H9 (cell line): ENCODE data around the gene TULP3. TPM values are rescaled to one million over a fixed set of nuclear protein-coding genes. Genes with fewer than 3 reads are reported as not detected.

Experiments used
- DNase-seq: peaks from one replicate; pipeline ENCODE4 v3.0.0-alpha.2; 2017
- H2AFZ ChIP-seq: one replicate; pipeline ENCODE4 v1.6.1; 2013; ENCODE audit warnings: mild to moderate bottlenecking, low read length, control low read depth, moderate library complexity
- H2AK5ac ChIP-seq: 2 replicates; pipeline ENCODE4 v1.6.1; 2013; ENCODE audit warnings: low read length, control low read depth, mixed read lengths; ENCODE audit not compliant: insufficient read length
- H2BK120ac ChIP-seq: one replicate; pipeline ENCODE4 v1.6.1; 2013; ENCODE audit warnings: low read depth, mild to moderate bottlenecking, low read length, control low read depth, inconsistent platforms; ENCODE audit not compliant: poor library complexity, severe bottlenecking
- H2BK12ac ChIP-seq: 2 replicates; pipeline ENCODE4 v1.6.1; 2013; ENCODE audit warnings: low read length, control low read depth, mixed read lengths, low read depth; ENCODE audit not compliant: insufficient read length
- H2BK15ac ChIP-seq: 2 replicates; pipeline ENCODE4 v1.6.1; 2013; ENCODE audit warnings: low read depth, low read length, control low read depth
- H2BK20ac ChIP-seq: one replicate; pipeline ENCODE4 v1.6.1; 2013; ENCODE audit warnings: low read depth, mild to moderate bottlenecking, low read length, control low read depth, inconsistent platforms; ENCODE audit not compliant: poor library complexity, severe bottlenecking
- H2BK5ac ChIP-seq: 2 replicates; pipeline ENCODE4 v1.6.1; 2013; ENCODE audit warnings: low read length, control low read depth, mixed read lengths; ENCODE audit not compliant: insufficient read length
- H3K14ac ChIP-seq: 2 replicates; pipeline ENCODE4 v1.6.1; 2013; ENCODE audit warnings: low read length, control low read depth; ENCODE audit not compliant: insufficient read depth
- H3K18ac ChIP-seq: 2 replicates; pipeline ENCODE4 v1.6.1; 2013; ENCODE audit warnings: low read depth, mild to moderate bottlenecking, mixed read lengths, low read length, control low read depth; ENCODE audit not compliant: insufficient read length
- H3K23ac ChIP-seq: 2 replicates; pipeline ENCODE4 v1.6.1; 2013; ENCODE audit warnings: low read length, control low read depth, mixed read lengths, low read depth; ENCODE audit not compliant: insufficient read length
- H3K23me2 ChIP-seq: 2 replicates; pipeline ENCODE4 v1.6.1; 2013; ENCODE audit warnings: low read depth, mild to moderate bottlenecking, mixed read lengths, low read length, control low read depth; ENCODE audit not compliant: insufficient read length, poor library complexity, severe bottlenecking
- H3K27ac ChIP-seq: 2 replicates; pipeline ENCODE4 v1.5.1; 2013; ENCODE audit warnings: low read length, control low read depth, mixed read lengths, low read depth; ENCODE audit not compliant: insufficient read length
- H3K27me3 ChIP-seq: 2 replicates; pipeline ENCODE4 v1.6.1; 2013; ENCODE audit warnings: low read length, control low read depth, inconsistent platforms; ENCODE audit not compliant: insufficient read depth
- H3K4ac ChIP-seq: 2 replicates; pipeline ENCODE4 v1.6.1; 2013; ENCODE audit warnings: low read depth, mild to moderate bottlenecking, control low read depth, inconsistent platforms, low read length, moderate library complexity
- H3K4me1 ChIP-seq: 2 replicates; pipeline ENCODE4 v1.6.1; 2013; ENCODE audit warnings: low read length, control low read depth, inconsistent platforms; ENCODE audit not compliant: insufficient read depth
- H3K4me2 ChIP-seq: 2 replicates; pipeline ENCODE4 v1.6.1; 2013; ENCODE audit warnings: low read length, control low read depth, mixed read lengths; ENCODE audit not compliant: insufficient read length, insufficient read depth
- H3K56ac ChIP-seq: 2 replicates; pipeline ENCODE4 v1.6.1; 2013; ENCODE audit warnings: low read depth, mild to moderate bottlenecking, mixed read lengths, low read length, control low read depth; ENCODE audit not compliant: insufficient read length
- H3K79me1 ChIP-seq: 2 replicates; pipeline ENCODE4 v1.6.1; 2013; ENCODE audit warnings: low read depth, mild to moderate bottlenecking, moderate library complexity, low read length, control low read depth, inconsistent platforms; ENCODE audit not compliant: insufficient read depth, poor library complexity, severe bottlenecking
- H3K79me2 ChIP-seq: 2 replicates; pipeline ENCODE4 v1.6.1; 2013; ENCODE audit warnings: low read length, control low read depth, inconsistent platforms; ENCODE audit not compliant: insufficient read depth
- H3K9ac ChIP-seq: 2 replicates; pipeline ENCODE4 v1.6.1; 2013; ENCODE audit warnings: low read length, control low read depth, mixed read lengths; ENCODE audit not compliant: insufficient read length; ENCODE audit errors: extremely low read depth
- H3K9me3 ChIP-seq: one replicate; pipeline ENCODE4 v1.6.1; 2013; ENCODE audit warnings: low read depth, low read length, inconsistent platforms; ENCODE audit not compliant: control insufficient read depth
- H3T11ph ChIP-seq: one replicate; pipeline ENCODE4 v1.6.1; 2013; ENCODE audit warnings: mild to moderate bottlenecking, low read length, control low read depth, inconsistent platforms
- H4K20me1 ChIP-seq: one replicate; pipeline ENCODE4 v1.6.1; 2013; ENCODE audit not compliant: control insufficient read depth, insufficient read length, insufficient read depth
- H4K5ac ChIP-seq: 2 replicates; pipeline ENCODE4 v1.6.1; 2013; ENCODE audit warnings: low read depth, mild to moderate bottlenecking, mixed read lengths, low read length, control low read depth; ENCODE audit not compliant: insufficient read length
- H4K8ac ChIP-seq: replicated peaks from 2 replicates; pipeline ENCODE4 v1.6.1; 2013; ENCODE audit warnings: low read length, control low read depth, mixed read lengths, low read depth; ENCODE audit not compliant: insufficient read length
- H4K91ac ChIP-seq: 2 replicates; pipeline ENCODE4 v1.6.1; 2013; ENCODE audit warnings: low read depth, mild to moderate bottlenecking, moderate library complexity, mixed read lengths, low read length, control low read depth; ENCODE audit not compliant: insufficient read length
- H3K27ac Mint-ChIP-seq, 3 experiments: 2 replicates in 2 of 3; 3 replicates in 1 of 3; pipeline ENCODE4 v1.8.0; 2020 to 2021; ENCODE audit warnings: mixed read lengths in 3 of 3, mild to moderate bottlenecking in 1 of 3, moderate library complexity in 1 of 3
- H3K27me3 Mint-ChIP-seq: 2 replicates; pipeline ENCODE4 v1.8.0; 2021; ENCODE audit warnings: low read depth, mild to moderate bottlenecking, moderate library complexity, mixed read lengths
- H3K36me3 Mint-ChIP-seq, 3 experiments: 2 replicates in 2 of 3; 3 replicates in 1 of 3; pipeline ENCODE4 v1.8.0; 2020 to 2021; ENCODE audit warnings: low read depth in 3 of 3, mixed read lengths in 3 of 3; ENCODE audit not compliant: insufficient read depth in 1 of 3
- H3K4me1 Mint-ChIP-seq, 2 experiments: 2 replicates each; pipeline ENCODE4 v1.8.0; 2020; ENCODE audit warnings: mixed read lengths in 2 of 2
- H3K4me3 Mint-ChIP-seq, 2 experiments: 2 replicates in 1 of 2; 3 replicates in 1 of 2; pipeline ENCODE4 v1.8.0; 2020 to 2021; ENCODE audit warnings: mild to moderate bottlenecking in 2 of 2, mixed read lengths in 2 of 2, moderate library complexity in 1 of 2
- H3K9me3 Mint-ChIP-seq, 2 experiments: 2 replicates in 1 of 2; 3 replicates in 1 of 2; pipeline ENCODE4 v1.8.0; 2020; ENCODE audit warnings: mild to moderate bottlenecking in 2 of 2, mixed read lengths in 2 of 2, moderate library complexity in 1 of 2
- WGBS: extraction: QIAGEN DNeasy Blood & Tissue Kit; methylation state at CpG from one replicate; pipeline ENCODE4 v1.1.7; 2013; ENCODE audit warnings: missing lambda C conversion rate, low lambda C conversion rate, mixed read lengths; ENCODE audit not compliant: insufficient read length; ENCODE audit errors: extremely low coverage; 5-methylcytosine and 5-hydroxymethylcytosine counted together
- total RNA-seq: library from RNA; stranded (reverse); gene quantifications from 2 replicates; pipeline ENCODE4 v1.2.1, GENCODE V29; 2021
- TF ChIP-seq, protein P1 (sequence below): fragments of 200-600 bp; sonication (generic); conservative IDR thresholded peaks from 3 replicates; pipeline ENCODE4 v1.8.0; 2021; ENCODE audit warnings: antibody characterized with exemption, mild to moderate bottlenecking

TULP3 gene
- total RNA-seq, 1 experiment from 2014 or later: 22.3 TPM

DNA sequence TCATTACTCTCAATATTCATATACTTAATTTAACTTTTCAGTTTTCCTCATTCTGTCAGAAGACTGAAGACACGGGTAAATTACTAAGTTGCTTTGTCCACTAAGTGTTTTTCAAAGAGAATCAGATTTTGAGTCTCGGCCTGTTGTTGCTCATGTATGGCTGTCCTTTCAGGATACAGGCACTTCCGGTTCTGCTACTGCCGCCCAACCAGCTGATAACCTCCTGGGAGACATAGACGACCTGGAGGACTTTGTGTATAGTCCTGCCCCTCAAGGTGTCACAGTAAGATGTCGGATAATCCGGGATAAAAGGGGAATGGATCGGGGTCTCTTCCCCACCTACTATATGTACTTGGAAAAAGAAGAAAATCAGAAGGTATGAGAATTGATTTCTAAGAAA is 40.2 kb downstream of the TULP3 start:
- Histone ChIP-seq H3K27ac (no peak overlapping the region), H3K79me1 (no peaks in the 10 kb centered on the region), H4K8ac (no peak overlapping the region), H3K23ac (no peak overlapping the region), H2BK120ac (no peak overlapping the region), H2BK12ac (no peak overlapping the region), H3K27me3 (no peaks in the 10 kb centered on the region), H2BK15ac (no peak overlapping the region), H2BK5ac (no peak overlapping the region), H3K9ac (no peak overlapping the region), H3T11ph (no peak overlapping the region), H4K91ac (no peak overlapping the region), H3K4ac (no peak overlapping the region), H3K56ac (no peak overlapping the region), H3K4me2 (no peak overlapping the region), H3K4me1 (no peaks in the 10 kb centered on the region), H3K23me2 (no peaks in the 10 kb centered on the region), H4K5ac (no peak overlapping the region), H4K20me1 (no peaks in the 10 kb centered on the region), H2AFZ (no peak overlapping the region), H2AK5ac (no peak overlapping the region), H2BK20ac (no peak overlapping the region), H3K9me3 (no peaks in the 10 kb centered on the region), H3K79me2 (no peaks in the 10 kb centered on the region), H3K14ac (no peak overlapping the region), H3K18ac (no peak overlapping the region)
- Mint-ChIP-seq H3K27ac (no peak overlapping the region), H3K4me1 (no peaks in the 10 kb centered on the region), H3K27me3 (no peaks in the 10 kb centered on the region), H3K4me3 (peak overlapping the region in 1 of 2 experiments; percentile 20; a peak in 1 of 5 replicates), H3K36me3 (peaks cover 3 to 42% (median 39%) of the 10 kb centered on the region in 3 experiments), H3K9me3 (no peaks in the 10 kb centered on the region)
- TF ChIP-seq, protein P1, sequence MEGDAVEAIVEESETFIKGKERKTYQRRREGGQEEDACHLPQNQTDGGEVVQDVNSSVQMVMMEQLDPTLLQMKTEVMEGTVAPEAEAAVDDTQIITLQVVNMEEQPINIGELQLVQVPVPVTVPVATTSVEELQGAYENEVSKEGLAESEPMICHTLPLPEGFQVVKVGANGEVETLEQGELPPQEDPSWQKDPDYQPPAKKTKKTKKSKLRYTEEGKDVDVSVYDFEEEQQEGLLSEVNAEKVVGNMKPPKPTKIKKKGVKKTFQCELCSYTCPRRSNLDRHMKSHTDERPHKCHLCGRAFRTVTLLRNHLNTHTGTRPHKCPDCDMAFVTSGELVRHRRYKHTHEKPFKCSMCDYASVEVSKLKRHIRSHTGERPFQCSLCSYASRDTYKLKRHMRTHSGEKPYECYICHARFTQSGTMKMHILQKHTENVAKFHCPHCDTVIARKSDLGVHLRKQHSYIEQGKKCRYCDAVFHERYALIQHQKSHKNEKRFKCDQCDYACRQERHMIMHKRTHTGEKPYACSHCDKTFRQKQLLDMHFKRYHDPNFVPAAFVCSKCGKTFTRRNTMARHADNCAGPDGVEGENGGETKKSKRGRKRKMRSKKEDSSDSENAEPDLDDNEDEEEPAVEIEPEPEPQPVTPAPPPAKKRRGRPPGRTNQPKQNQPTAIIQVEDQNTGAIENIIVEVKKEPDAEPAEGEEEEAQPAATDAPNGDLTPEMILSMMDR: no peak
- no CpG with 5 or more reads among the region's 8 CpGs for WGBS
- DNase-seq: no peak
